Osteocyte (in vitro differentiated cells): ENCODE measurements around the gene LTB. TPM values are rescaled to one million over a fixed set of nuclear protein-coding genes. Genes with fewer than 3 reads are reported as not detected.
"Not testable (repeated sequence)": the region's sequence is repeated elsewhere in the genome, so short reads cannot be mapped to it uniquely, and the experiment has no call there.

Source experiments
- DNase-seq: peaks from one replicate; pipeline ENCODE4 v3.0.0; 2021; ENCODE audit warnings: mixed read lengths; ENCODE audit not compliant: unreplicated experiment; ENCODE audit errors: extremely low spot score
- H3K27ac Mint-ChIP-seq: one replicate; pipeline ENCODE4 v1.8.0; 2021; ENCODE audit warnings: mild to moderate bottlenecking, mixed read lengths; ENCODE audit not compliant: unreplicated experiment
- H3K27me3 Mint-ChIP-seq: one replicate; pipeline ENCODE4 v1.8.0; 2021; ENCODE audit warnings: mixed read lengths; ENCODE audit not compliant: unreplicated experiment
- H3K36me3 Mint-ChIP-seq: one replicate; pipeline ENCODE4 v1.8.0; 2021; ENCODE audit warnings: mixed read lengths; ENCODE audit not compliant: unreplicated experiment
- H3K4me1 Mint-ChIP-seq: one replicate; pipeline ENCODE4 v1.8.0; 2021; ENCODE audit warnings: mixed read lengths; ENCODE audit not compliant: unreplicated experiment
- H3K4me3 Mint-ChIP-seq: one replicate; pipeline ENCODE4 v1.8.0; 2021; ENCODE audit warnings: mild to moderate bottlenecking, moderate library complexity, mixed read lengths; ENCODE audit not compliant: unreplicated experiment
- H3K9me3 Mint-ChIP-seq: one replicate; pipeline ENCODE4 v1.8.0; 2021; ENCODE audit warnings: mixed read lengths; ENCODE audit not compliant: unreplicated experiment
- total RNA-seq: library from RNA; stranded (reverse); gene quantifications from 2 replicates; pipeline ENCODE4 v1.2.1, GENCODE V29; 2021
- TF ChIP-seq, protein P1 (sequence below): fragments of 200-600 bp; sonication (generic); IDR thresholded peaks from 2 replicates; pipeline ENCODE4 v1.5.0; 2021; ENCODE audit warnings: antibody characterized with exemption, mild to moderate bottlenecking, moderate library complexity

LTB gene
- total RNA-seq, 1 donor from 2014 or later = not detected

DNA sequence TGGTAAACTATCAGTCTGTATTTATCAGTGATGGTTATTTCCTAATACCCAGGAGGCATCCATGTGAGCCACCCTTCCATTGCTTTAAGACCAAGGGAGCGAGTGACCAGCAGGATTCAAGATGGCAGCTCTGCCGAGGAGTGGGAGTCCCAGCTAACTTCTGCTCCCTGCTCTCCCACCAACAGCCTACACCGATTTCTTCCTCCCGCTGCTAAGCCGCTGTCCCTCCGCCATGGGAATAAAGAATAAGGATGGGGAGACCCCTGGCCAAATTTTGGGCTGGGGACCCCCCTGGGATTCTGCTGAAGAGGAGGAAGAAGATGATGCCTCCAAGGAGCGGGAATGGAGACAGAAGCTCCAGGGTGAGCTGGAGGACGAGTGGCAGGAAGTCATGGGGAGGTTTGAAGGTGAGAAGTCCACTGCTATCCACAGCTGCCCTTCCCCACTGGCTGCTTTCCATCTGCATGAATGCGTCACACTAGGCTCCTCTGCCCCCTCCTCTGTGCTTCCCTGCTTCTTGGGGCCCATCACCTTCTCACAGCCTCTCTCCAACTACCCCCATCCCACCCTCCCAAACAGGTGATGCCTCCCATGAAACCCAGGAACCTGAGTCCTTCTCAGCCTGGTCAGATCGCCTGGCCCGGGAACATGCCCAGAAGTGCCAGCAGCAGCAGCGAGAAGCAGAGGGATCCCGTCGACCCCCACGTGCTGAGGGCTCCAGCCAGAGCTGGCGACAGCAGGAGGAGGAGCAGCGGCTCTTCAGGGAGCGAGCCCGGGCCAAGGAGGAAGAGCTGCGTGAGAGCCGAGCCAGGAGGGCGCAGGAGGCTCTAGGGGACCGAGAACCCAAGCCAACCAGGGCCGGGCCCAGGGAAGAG lies 24.5 kb downstream of the LTB start:
- H3K36me3 Mint-ChIP-seq = peaks cover 38% of the 10 kb centered on the region
- no peak overlapping the region for H3K27ac Mint-ChIP-seq
- no peaks in the 10 kb centered on the region for H3K27me3 Mint-ChIP-seq
- TF ChIP-seq, protein P1, sequence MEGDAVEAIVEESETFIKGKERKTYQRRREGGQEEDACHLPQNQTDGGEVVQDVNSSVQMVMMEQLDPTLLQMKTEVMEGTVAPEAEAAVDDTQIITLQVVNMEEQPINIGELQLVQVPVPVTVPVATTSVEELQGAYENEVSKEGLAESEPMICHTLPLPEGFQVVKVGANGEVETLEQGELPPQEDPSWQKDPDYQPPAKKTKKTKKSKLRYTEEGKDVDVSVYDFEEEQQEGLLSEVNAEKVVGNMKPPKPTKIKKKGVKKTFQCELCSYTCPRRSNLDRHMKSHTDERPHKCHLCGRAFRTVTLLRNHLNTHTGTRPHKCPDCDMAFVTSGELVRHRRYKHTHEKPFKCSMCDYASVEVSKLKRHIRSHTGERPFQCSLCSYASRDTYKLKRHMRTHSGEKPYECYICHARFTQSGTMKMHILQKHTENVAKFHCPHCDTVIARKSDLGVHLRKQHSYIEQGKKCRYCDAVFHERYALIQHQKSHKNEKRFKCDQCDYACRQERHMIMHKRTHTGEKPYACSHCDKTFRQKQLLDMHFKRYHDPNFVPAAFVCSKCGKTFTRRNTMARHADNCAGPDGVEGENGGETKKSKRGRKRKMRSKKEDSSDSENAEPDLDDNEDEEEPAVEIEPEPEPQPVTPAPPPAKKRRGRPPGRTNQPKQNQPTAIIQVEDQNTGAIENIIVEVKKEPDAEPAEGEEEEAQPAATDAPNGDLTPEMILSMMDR = no peak
- peaks cover 23% of the 10 kb centered on the region for H3K4me1 Mint-ChIP-seq
- DNase-seq = no peak
- no peak overlapping the region for H3K4me3 Mint-ChIP-seq
- H3K9me3 Mint-ChIP-seq = no peaks in the 10 kb centered on the region

DNA sequence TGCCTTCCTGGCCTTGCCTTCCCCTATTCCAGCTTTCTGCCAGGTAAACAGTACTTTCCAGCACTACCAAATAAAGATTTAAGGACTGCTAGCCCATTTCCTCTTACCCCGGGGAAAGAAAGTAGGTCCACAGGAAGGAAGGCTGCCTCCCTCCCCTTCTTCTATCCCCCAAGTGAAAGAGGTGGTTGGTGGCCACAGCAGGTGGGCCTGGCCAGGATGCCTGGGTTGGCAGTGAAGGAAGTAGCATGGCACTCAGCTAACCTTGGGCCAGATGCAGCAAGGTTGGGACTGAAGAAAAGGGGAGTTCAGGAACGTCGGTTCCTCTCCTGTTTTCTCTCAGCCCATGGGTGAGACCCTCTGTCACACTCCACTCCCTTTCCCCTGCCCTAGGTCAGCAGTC lies 25.9 kb downstream of the LTB start:
- Mint-ChIP-seq H3K27ac (no peak overlapping the region), H3K27me3 (no peaks in the 10 kb centered on the region), H3K4me3 (no peak overlapping the region), H3K36me3 (peaks cover 41% of the 10 kb centered on the region), H3K4me1 (peaks cover 23% of the 10 kb centered on the region), H3K9me3 (no peaks in the 10 kb centered on the region)
- no peak for DNase-seq
- TF ChIP-seq, protein P1 = no peak

DNA sequence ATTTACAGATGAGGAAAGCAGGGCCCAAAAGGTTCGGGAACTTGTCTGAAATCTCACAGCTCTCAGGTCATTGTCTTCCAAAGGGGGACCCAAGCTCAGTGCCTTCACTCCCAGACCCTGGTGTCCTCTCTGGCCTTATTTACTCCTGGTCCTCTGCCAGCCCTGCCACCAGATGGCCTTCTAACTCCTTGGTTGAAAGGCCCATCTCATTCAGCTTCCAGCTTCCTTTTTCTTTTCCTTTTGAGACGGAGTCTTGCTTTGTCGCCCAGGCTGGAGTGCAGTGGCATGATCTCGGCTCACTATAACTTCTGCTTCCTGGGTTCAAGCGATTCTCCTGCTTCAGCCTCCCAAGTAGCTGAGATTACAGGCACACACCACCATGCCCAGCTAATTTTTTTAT lies 30.9 kb downstream of the LTB start:
- H3K4me3 Mint-ChIP-seq, H3K27me3 Mint-ChIP-seq, H3K9me3 Mint-ChIP-seq, H3K27ac Mint-ChIP-seq, DNase-seq: not testable (repeated sequence)
- Mint-ChIP-seq H3K36me3 (peaks cover 23% of the 10 kb centered on the region), H3K4me1 (peaks cover 28% of the 10 kb centered on the region)
- TF ChIP-seq, protein P1 = peak; percentile 48

DNA sequence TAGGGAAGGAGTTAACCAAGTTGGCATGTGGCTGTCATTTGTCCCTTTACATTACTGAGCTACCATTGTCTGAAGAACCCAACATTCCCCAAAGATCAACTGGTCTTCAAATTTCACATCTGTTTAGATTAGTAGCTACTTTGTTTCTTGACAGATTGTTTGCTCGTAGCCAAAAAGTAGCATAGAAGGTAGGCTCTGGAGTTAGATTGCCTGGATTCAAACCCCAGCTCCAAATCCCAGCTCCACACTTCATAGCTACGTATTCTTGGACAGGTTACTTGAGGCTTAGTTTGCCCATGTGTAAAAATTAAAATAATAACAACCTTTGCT lies 33.7 kb downstream of the LTB start:
- Mint-ChIP-seq H3K4me1 (peaks cover 40% of the 10 kb centered on the region), H3K4me3 (peak overlapping the region; percentile 86), H3K9me3 (no peaks in the 10 kb centered on the region), H3K36me3 (peaks cover 18% of the 10 kb centered on the region), H3K27ac (peak overlapping the region; percentile 86), H3K27me3 (no peaks in the 10 kb centered on the region)
- TF ChIP-seq, protein P1 = no peak
- DNase-seq = no peak

DNA sequence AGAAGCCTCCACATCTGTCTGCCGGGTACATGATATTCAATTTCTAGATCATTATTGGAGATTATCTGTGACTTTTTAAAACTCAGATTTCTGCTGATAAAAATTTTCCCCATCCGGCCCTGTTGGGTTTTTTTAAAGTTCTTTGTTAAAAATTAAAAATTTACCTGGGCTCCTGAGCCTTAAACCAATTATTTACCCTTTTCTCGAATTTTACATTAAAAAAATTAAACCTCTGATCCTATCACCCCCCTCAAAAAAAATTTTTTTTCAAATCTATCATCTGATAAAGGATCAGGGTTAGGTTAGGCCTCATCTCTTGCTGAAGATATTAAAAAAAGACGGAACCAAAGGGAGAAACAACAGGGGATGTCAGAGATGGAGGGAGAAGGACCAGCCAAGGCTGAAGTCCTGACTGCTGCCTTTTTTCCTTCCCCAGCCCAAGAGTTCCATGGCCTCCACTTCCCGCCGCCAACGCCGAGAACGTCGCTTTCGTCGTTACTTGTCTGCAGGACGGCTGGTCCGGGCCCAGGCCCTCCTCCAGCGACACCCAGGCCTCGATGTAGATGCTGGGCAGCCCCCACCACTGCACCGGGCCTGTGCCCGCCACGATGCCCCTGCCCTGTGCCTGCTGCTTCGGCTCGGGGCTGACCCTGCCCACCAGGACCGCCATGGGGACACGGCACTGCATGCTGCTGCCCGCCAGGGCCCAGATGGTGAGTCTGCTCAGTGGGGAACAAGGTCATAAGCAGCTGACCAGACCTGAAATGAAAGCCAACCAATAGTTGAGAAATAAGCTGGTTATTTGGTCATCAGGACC lies 34.3 kb downstream of the LTB start:
- peaks cover 40% of the 10 kb centered on the region for H3K4me1 Mint-ChIP-seq
- peaks cover 15% of the 10 kb centered on the region for H3K36me3 Mint-ChIP-seq
- H3K27me3 Mint-ChIP-seq = no peaks in the 10 kb centered on the region
- H3K4me3 Mint-ChIP-seq = peak overlapping the region; percentile 86
- DNase-seq = no peak
- peak overlapping the region; percentile 86 for H3K27ac Mint-ChIP-seq
- TF ChIP-seq, protein P1 = no peak
- no peaks in the 10 kb centered on the region for H3K9me3 Mint-ChIP-seq
